H9 (cell line): ENCODE measurements around the gene ENHO. TPM values are rescaled to one million over a fixed set of nuclear protein-coding genes. Genes with fewer than 3 reads are reported as not detected.

Experiments
- DNase-seq: peaks from one replicate; pipeline ENCODE4 v3.0.0-alpha.2; 2017
- H2AFZ ChIP-seq: one replicate; pipeline ENCODE4 v1.6.1; 2013; ENCODE audit warnings: mild to moderate bottlenecking, low read length, control low read depth, moderate library complexity
- H2AK5ac ChIP-seq: 2 replicates; pipeline ENCODE4 v1.6.1; 2013; ENCODE audit warnings: low read length, control low read depth, mixed read lengths; ENCODE audit not compliant: insufficient read length
- H2BK120ac ChIP-seq: one replicate; pipeline ENCODE4 v1.6.1; 2013; ENCODE audit warnings: low read depth, mild to moderate bottlenecking, low read length, control low read depth, inconsistent platforms; ENCODE audit not compliant: poor library complexity, severe bottlenecking
- H2BK12ac ChIP-seq: 2 replicates; pipeline ENCODE4 v1.6.1; 2013; ENCODE audit warnings: low read length, control low read depth, mixed read lengths, low read depth; ENCODE audit not compliant: insufficient read length
- H2BK15ac ChIP-seq: 2 replicates; pipeline ENCODE4 v1.6.1; 2013; ENCODE audit warnings: low read depth, low read length, control low read depth
- H2BK20ac ChIP-seq: one replicate; pipeline ENCODE4 v1.6.1; 2013; ENCODE audit warnings: low read depth, mild to moderate bottlenecking, low read length, control low read depth, inconsistent platforms; ENCODE audit not compliant: poor library complexity, severe bottlenecking
- H2BK5ac ChIP-seq: 2 replicates; pipeline ENCODE4 v1.6.1; 2013; ENCODE audit warnings: low read length, control low read depth, mixed read lengths; ENCODE audit not compliant: insufficient read length
- H3K14ac ChIP-seq: 2 replicates; pipeline ENCODE4 v1.6.1; 2013; ENCODE audit warnings: low read length, control low read depth; ENCODE audit not compliant: insufficient read depth
- H3K18ac ChIP-seq: 2 replicates; pipeline ENCODE4 v1.6.1; 2013; ENCODE audit warnings: low read depth, mild to moderate bottlenecking, mixed read lengths, low read length, control low read depth; ENCODE audit not compliant: insufficient read length
- H3K23ac ChIP-seq: 2 replicates; pipeline ENCODE4 v1.6.1; 2013; ENCODE audit warnings: low read length, control low read depth, mixed read lengths, low read depth; ENCODE audit not compliant: insufficient read length
- H3K23me2 ChIP-seq: 2 replicates; pipeline ENCODE4 v1.6.1; 2013; ENCODE audit warnings: low read depth, mild to moderate bottlenecking, mixed read lengths, low read length, control low read depth; ENCODE audit not compliant: insufficient read length, poor library complexity, severe bottlenecking
- H3K27ac ChIP-seq: 2 replicates; pipeline ENCODE4 v1.5.1; 2013; ENCODE audit warnings: low read length, control low read depth, mixed read lengths, low read depth; ENCODE audit not compliant: insufficient read length
- H3K27me3 ChIP-seq: 2 replicates; pipeline ENCODE4 v1.6.1; 2013; ENCODE audit warnings: low read length, control low read depth, inconsistent platforms; ENCODE audit not compliant: insufficient read depth
- H3K4ac ChIP-seq: 2 replicates; pipeline ENCODE4 v1.6.1; 2013; ENCODE audit warnings: low read depth, mild to moderate bottlenecking, control low read depth, inconsistent platforms, low read length, moderate library complexity
- H3K4me1 ChIP-seq: 2 replicates; pipeline ENCODE4 v1.6.1; 2013; ENCODE audit warnings: low read length, control low read depth, inconsistent platforms; ENCODE audit not compliant: insufficient read depth
- H3K4me2 ChIP-seq: 2 replicates; pipeline ENCODE4 v1.6.1; 2013; ENCODE audit warnings: low read length, control low read depth, mixed read lengths; ENCODE audit not compliant: insufficient read length, insufficient read depth
- H3K56ac ChIP-seq: 2 replicates; pipeline ENCODE4 v1.6.1; 2013; ENCODE audit warnings: low read depth, mild to moderate bottlenecking, mixed read lengths, low read length, control low read depth; ENCODE audit not compliant: insufficient read length
- H3K79me1 ChIP-seq: 2 replicates; pipeline ENCODE4 v1.6.1; 2013; ENCODE audit warnings: low read depth, mild to moderate bottlenecking, moderate library complexity, low read length, control low read depth, inconsistent platforms; ENCODE audit not compliant: insufficient read depth, poor library complexity, severe bottlenecking
- H3K79me2 ChIP-seq: 2 replicates; pipeline ENCODE4 v1.6.1; 2013; ENCODE audit warnings: low read length, control low read depth, inconsistent platforms; ENCODE audit not compliant: insufficient read depth
- H3K9ac ChIP-seq: 2 replicates; pipeline ENCODE4 v1.6.1; 2013; ENCODE audit warnings: low read length, control low read depth, mixed read lengths; ENCODE audit not compliant: insufficient read length; ENCODE audit errors: extremely low read depth
- H3K9me3 ChIP-seq: one replicate; pipeline ENCODE4 v1.6.1; 2013; ENCODE audit warnings: low read depth, low read length, inconsistent platforms; ENCODE audit not compliant: control insufficient read depth
- H3T11ph ChIP-seq: one replicate; pipeline ENCODE4 v1.6.1; 2013; ENCODE audit warnings: mild to moderate bottlenecking, low read length, control low read depth, inconsistent platforms
- H4K20me1 ChIP-seq: one replicate; pipeline ENCODE4 v1.6.1; 2013; ENCODE audit not compliant: control insufficient read depth, insufficient read length, insufficient read depth
- H4K5ac ChIP-seq: 2 replicates; pipeline ENCODE4 v1.6.1; 2013; ENCODE audit warnings: low read depth, mild to moderate bottlenecking, mixed read lengths, low read length, control low read depth; ENCODE audit not compliant: insufficient read length
- H4K8ac ChIP-seq: replicated peaks from 2 replicates; pipeline ENCODE4 v1.6.1; 2013; ENCODE audit warnings: low read length, control low read depth, mixed read lengths, low read depth; ENCODE audit not compliant: insufficient read length
- H4K91ac ChIP-seq: 2 replicates; pipeline ENCODE4 v1.6.1; 2013; ENCODE audit warnings: low read depth, mild to moderate bottlenecking, moderate library complexity, mixed read lengths, low read length, control low read depth; ENCODE audit not compliant: insufficient read length
- H3K27ac Mint-ChIP-seq, 3 experiments: 2 replicates in 2 of 3; 3 replicates in 1 of 3; pipeline ENCODE4 v1.8.0; 2020 to 2021; ENCODE audit warnings: mixed read lengths in 3 of 3, mild to moderate bottlenecking in 1 of 3, moderate library complexity in 1 of 3
- H3K27me3 Mint-ChIP-seq: 2 replicates; pipeline ENCODE4 v1.8.0; 2021; ENCODE audit warnings: low read depth, mild to moderate bottlenecking, moderate library complexity, mixed read lengths
- H3K36me3 Mint-ChIP-seq, 3 experiments: 2 replicates in 2 of 3; 3 replicates in 1 of 3; pipeline ENCODE4 v1.8.0; 2020 to 2021; ENCODE audit warnings: low read depth in 3 of 3, mixed read lengths in 3 of 3; ENCODE audit not compliant: insufficient read depth in 1 of 3
- H3K4me1 Mint-ChIP-seq, 2 experiments: 2 replicates each; pipeline ENCODE4 v1.8.0; 2020; ENCODE audit warnings: mixed read lengths in 2 of 2
- H3K4me3 Mint-ChIP-seq, 2 experiments: 2 replicates in 1 of 2; 3 replicates in 1 of 2; pipeline ENCODE4 v1.8.0; 2020 to 2021; ENCODE audit warnings: mild to moderate bottlenecking in 2 of 2, mixed read lengths in 2 of 2, moderate library complexity in 1 of 2
- H3K9me3 Mint-ChIP-seq, 2 experiments: 2 replicates in 1 of 2; 3 replicates in 1 of 2; pipeline ENCODE4 v1.8.0; 2020; ENCODE audit warnings: mild to moderate bottlenecking in 2 of 2, mixed read lengths in 2 of 2, moderate library complexity in 1 of 2
- CTCF ChIP-seq: fragments of 200-600 bp; sonication (generic); conservative IDR thresholded peaks from 3 replicates; pipeline ENCODE4 v1.8.0; 2021; ENCODE audit warnings: antibody characterized with exemption, mild to moderate bottlenecking
- WGBS: extraction: QIAGEN DNeasy Blood & Tissue Kit; methylation state at CpG from one replicate; pipeline ENCODE4 v1.1.7; 2013; ENCODE audit warnings: missing lambda C conversion rate, low lambda C conversion rate, mixed read lengths; ENCODE audit not compliant: insufficient read length; ENCODE audit errors: extremely low coverage; 5-methylcytosine and 5-hydroxymethylcytosine counted together
- total RNA-seq: library from RNA; stranded (reverse); gene quantifications from 2 replicates; pipeline ENCODE4 v1.2.1, GENCODE V29; 2021

ENHO gene
- total RNA-seq, 1 experiment from 2014 or later = 14.5 TPM

DNA sequence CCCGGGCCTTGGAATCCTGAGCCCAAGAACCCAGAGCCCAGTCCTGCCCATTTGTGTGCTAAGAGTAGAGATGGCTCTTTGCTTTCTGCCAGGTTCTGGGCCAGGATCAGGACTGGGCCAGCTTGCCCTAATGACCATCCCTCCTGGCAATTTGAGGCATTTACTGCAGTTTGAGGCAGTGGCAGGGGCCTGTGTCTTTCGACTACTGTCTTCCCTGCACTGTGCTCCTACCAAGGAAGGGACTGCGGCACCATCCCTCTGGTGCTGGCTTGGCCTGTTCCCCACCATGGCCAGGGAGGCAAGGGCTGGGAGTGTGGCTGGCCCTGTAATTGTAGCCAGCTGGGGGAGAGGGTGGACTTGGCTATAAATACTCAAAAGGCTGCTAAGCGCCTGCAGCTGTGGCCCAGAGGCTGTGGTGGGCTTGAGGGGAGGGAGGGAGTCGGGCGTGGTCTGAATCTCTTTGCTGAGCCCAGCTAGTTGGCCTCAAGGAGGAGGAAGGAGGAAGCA, 4.6 kb downstream of the ENHO start:
- no peak overlapping the region for H4K91ac ChIP-seq
- no peak overlapping the region for H3K23ac ChIP-seq
- no peak overlapping the region for H4K8ac ChIP-seq
- no peak overlapping the region for H3K56ac ChIP-seq
- H4K20me1 ChIP-seq = peaks cover 4% of the 10 kb centered on the region
- no peaks in the 10 kb centered on the region for H3K79me2 ChIP-seq
- no peaks in the 10 kb centered on the region for H3K9me3 ChIP-seq
- peaks cover 10% of the 10 kb centered on the region; the same call in 1 of the 2 replicates for H3K4me1 ChIP-seq
- H3T11ph ChIP-seq = no peak overlapping the region
- H2AK5ac ChIP-seq = no peak overlapping the region
- H3K4me2 ChIP-seq = no peak overlapping the region
- H3K36me3 Mint-ChIP-seq = peaks cover 0 to 3% (median 0%) of the 10 kb centered on the region in 3 experiments; a peak in 1 of 7 replicates
- no peak overlapping the region for H3K18ac ChIP-seq
- H3K4me3 Mint-ChIP-seq = no peak overlapping the region
- no peak overlapping the region for H2BK5ac ChIP-seq
- no peak for DNase-seq
- H3K79me1 ChIP-seq = no peaks in the 10 kb centered on the region
- H4K5ac ChIP-seq = no peak overlapping the region
- H3K4me1 Mint-ChIP-seq = peaks cover 16 to 17% of the 10 kb centered on the region in 2 experiments
- no peak overlapping the region; the same call in 1 of the 2 replicates for H3K14ac ChIP-seq
- H3K27me3 Mint-ChIP-seq = peaks cover 24% of the 10 kb centered on the region
- H3K27ac Mint-ChIP-seq = no peak overlapping the region
- H2BK120ac ChIP-seq = no peak overlapping the region
- H2BK12ac ChIP-seq = no peak overlapping the region
- no peaks in the 10 kb centered on the region for H3K27me3 ChIP-seq
- peaks cover 6% of the 10 kb centered on the region for H3K23me2 ChIP-seq
- no peak overlapping the region for H3K27ac ChIP-seq
- no peak for TF ChIP-seq CTCF
- WGBS = no CpG with 5 or more reads among the region's 6 CpGs
- H3K4ac ChIP-seq = no peak overlapping the region
- H3K9ac ChIP-seq = no peak overlapping the region
- H3K9me3 Mint-ChIP-seq = no peaks in the 10 kb centered on the region
- no peak overlapping the region for H2BK20ac ChIP-seq
- H2BK15ac ChIP-seq = no peak overlapping the region
- no peak overlapping the region for H2AFZ ChIP-seq
